HAP-1 (cell line): Measurements from ENCODE around the gene HEPACAM2.

Experiments used
- DNase-seq, 2 experiments: peaks; one replicate each; pipeline ENCODE4 v3.0.0-alpha.2; 2016 to 2020; ENCODE audit warnings: low spot score in 2 of 2
- H3K27me3 ChIP-seq: fragments of 250-450 bp; sonication (Bioruptor Pico); 2 replicates; pipeline ENCODE4 v1.5.1; 2020; ENCODE audit warnings: low read depth, mild to moderate bottlenecking, moderate library complexity
- H3K36me3 ChIP-seq: fragments of 250-450 bp; sonication (Bioruptor Pico); replicated peaks from 2 replicates; pipeline ENCODE4 v1.5.1; 2020; ENCODE audit warnings: mild to moderate bottlenecking
- H3K4me1 ChIP-seq: fragments of 250-450 bp; sonication (Bioruptor Pico); 2 replicates; pipeline ENCODE4 v1.5.1; 2020; ENCODE audit warnings: mild to moderate bottlenecking
- H3K4me3 ChIP-seq: fragments of 250-450 bp; sonication (Bioruptor Pico); 2 replicates; pipeline ENCODE4 v1.5.1; 2020; ENCODE audit warnings: mild to moderate bottlenecking, moderate library complexity
- H3K9me3 ChIP-seq: fragments of 250-450 bp; sonication (Bioruptor Pico); 2 replicates; pipeline ENCODE4 v1.5.1; 2020; ENCODE audit warnings: mild to moderate bottlenecking, moderate library complexity
- in situ Hi-C: fragments of 300-500 bp; cut with MboI; formaldehyde crosslinking; loops from 3 replicates; pipeline ENCODE4 v1.14.3; 2020; ENCODE audit warnings: low sequenced_read_pairs, inconsistent platforms, mixed read lengths

The HEPACAM2 gene

GRCh38 chr7:93150200-93150835 is 76.0 kb downstream of the HEPACAM2 start:
- H3K4me1 ChIP-seq = no peaks in the 10 kb centered on the region
- 0 out of 2 replicates have a peak, but pooled peaks cover 5% of the 10 kb centered on the region for H3K27me3 ChIP-seq
- in situ Hi-C loops = no loop called here
- no peak overlapping the region for H3K4me3 ChIP-seq
- H3K9me3 ChIP-seq = no peaks in the 10 kb centered on the region
- no peaks in the 10 kb centered on the region for H3K36me3 ChIP-seq
- DNase-seq = no peak

DNA sequence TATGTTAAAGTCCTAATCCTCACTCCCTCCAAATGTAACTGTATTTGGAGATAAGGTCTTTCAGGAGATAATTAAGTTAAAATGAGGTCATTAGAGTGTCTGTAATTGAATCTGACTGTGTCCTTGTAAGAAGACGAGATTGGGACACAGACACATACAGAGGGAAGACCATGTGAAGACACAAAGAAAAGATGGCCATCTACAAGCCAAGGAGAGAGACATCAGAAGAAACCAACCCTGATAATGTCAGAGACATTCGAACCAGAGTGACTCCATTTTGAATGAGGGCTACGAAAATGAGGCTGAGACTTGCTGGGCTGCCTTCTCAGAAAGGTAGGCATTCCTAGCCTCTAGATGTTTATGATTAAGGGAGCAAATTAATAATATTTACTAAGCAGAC is 77.5 kb downstream of the HEPACAM2 start:
- peak in 1 of 2 experiments; percentile 19 for DNase-seq
- H3K4me3 ChIP-seq = no peak overlapping the region
- H3K9me3 ChIP-seq = no peaks in the 10 kb centered on the region
- in situ Hi-C loops = no loop called here
- H3K27me3 ChIP-seq = peaks cover 6% of the 10 kb centered on the region; the same call in 1 of the 2 replicates
- no peaks in the 10 kb centered on the region for H3K36me3 ChIP-seq
- no peaks in the 10 kb centered on the region for H3K4me1 ChIP-seq

DNA sequence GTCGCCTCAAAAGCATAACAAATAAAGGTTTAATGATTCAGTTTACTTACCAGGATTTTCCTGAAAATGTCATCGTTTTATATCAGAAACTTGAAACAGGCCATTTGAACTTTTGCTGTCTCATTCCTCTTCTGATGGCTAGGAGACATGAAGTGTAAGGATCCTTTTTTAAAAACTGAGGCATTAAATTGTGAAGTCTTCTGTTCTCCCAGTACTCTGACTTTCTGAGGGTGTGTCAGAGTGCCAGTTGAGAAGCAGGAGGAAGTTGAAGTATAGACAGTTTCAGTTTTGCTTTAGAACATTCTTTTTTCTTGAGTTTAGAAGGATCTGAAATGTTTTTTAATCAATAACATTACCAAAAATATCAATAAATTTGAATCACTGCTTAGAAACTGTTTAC is 78.1 kb downstream of the HEPACAM2 start, which contains the start of gene SAMD9L:
TSS of gene SAMD9L (minus strand) at position 242 of the 400 bp plus-strand sequence. CDS start 12,414 bp downstream, outside the sequence.
- in situ Hi-C loops = no loop called here
- H3K27me3 ChIP-seq = peaks cover 8% of the 10 kb centered on the region; the same call in 1 of the 2 replicates
- DNase-seq = no peak
- no peaks in the 10 kb centered on the region for H3K4me1 ChIP-seq
- H3K4me3 ChIP-seq = no peak within 1 kb of the TSS
- no peaks in the 10 kb centered on the region for H3K9me3 ChIP-seq
- H3K36me3 ChIP-seq = no peaks in the 10 kb centered on the region

DNA sequence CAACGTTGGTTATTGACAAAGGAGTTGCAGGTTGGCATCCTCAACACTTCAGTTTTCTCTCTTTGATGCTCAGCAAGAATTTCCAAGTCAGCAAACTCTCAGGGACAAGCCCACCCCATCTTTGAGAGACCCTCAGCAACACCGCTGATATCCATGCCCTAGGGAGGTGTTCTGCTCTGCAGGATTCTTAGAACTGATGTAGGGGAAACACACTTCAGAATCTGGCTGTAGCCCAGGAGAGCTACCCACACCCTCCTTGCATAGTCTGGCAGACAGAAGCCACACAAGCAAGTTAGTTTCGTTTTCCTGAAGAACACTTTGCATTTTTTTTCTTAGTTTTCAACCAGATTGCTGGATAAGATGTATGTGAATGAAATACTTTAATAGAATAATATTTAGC is 78.9 kb downstream of the HEPACAM2 start:
- Histone ChIP-seq H3K36me3 (no peaks in the 10 kb centered on the region), H3K4me1 (no peaks in the 10 kb centered on the region), H3K4me3 (no peak overlapping the region), H3K27me3 (peaks cover 8% of the 10 kb centered on the region; the same call in 1 of the 2 replicates), H3K9me3 (no peaks in the 10 kb centered on the region)
- DNase-seq = no peak
- in situ Hi-C loops = no loop called here

- Histone ChIP-seq H3K4me1 (no peaks in the 10 kb centered on the region), H3K9me3 (no peaks in the 10 kb centered on the region), H3K36me3 (no peaks in the 10 kb centered on the region), H3K27me3 (peaks cover 8% of the 10 kb centered on the region; the same call in 1 of the 2 replicates), H3K4me3 (no peak overlapping the region)
- in situ Hi-C loops = no loop called here
- DNase-seq = no peak
Observed at GRCh38 chr7:93146472-93147141, 79.7 kb downstream of the HEPACAM2 start.

- H3K9me3 ChIP-seq = no peaks in the 10 kb centered on the region
- no peak overlapping the region for H3K4me3 ChIP-seq
- peaks cover 8% of the 10 kb centered on the region; the same call in 1 of the 2 replicates for H3K27me3 ChIP-seq
- H3K4me1 ChIP-seq = no peaks in the 10 kb centered on the region
- DNase-seq = no peak
- in situ Hi-C loops = no loop called here
- H3K36me3 ChIP-seq = no peaks in the 10 kb centered on the region
Observed at GRCh38 chr7:93146036-93146435, 80.2 kb downstream of the HEPACAM2 start.

GRCh38 chr7:93145354-93145753 is 80.9 kb downstream of the HEPACAM2 start:
- DNase-seq = no peak
- peaks cover 8% of the 10 kb centered on the region; the same call in 1 of the 2 replicates for H3K27me3 ChIP-seq
- no peaks in the 10 kb centered on the region for H3K4me1 ChIP-seq
- in situ Hi-C loops = no loop called here
- no peaks in the 10 kb centered on the region for H3K36me3 ChIP-seq
- no peak overlapping the region for H3K4me3 ChIP-seq
- H3K9me3 ChIP-seq = no peaks in the 10 kb centered on the region

DNA sequence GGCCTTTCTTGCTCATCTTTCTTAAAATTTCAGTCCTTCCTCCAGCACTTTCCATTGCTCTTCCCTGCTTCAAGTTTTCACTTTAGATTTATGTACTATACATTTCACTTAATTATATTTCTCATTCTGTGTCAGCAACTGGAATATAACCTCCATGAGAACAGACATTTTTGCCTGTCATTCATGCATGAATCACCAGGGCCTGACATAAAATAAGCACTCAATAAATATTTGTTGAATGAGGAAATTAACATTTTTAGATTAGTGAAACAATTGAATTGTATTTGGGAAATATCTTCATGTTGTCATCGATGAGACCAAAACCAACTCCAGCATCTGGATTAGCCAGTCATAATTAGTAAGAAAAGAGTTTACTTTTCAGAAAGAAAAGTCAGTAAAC is 84.1 kb downstream of the HEPACAM2 start:
- Histone ChIP-seq H3K36me3 (no peaks in the 10 kb centered on the region), H3K4me1 (no peaks in the 10 kb centered on the region), H3K27me3 (peaks cover 8% of the 10 kb centered on the region; the same call in 1 of the 2 replicates), H3K9me3 (no peaks in the 10 kb centered on the region), H3K4me3 (no peak overlapping the region)
- in situ Hi-C loops = no loop called here
- DNase-seq = no peak

- H3K4me3 ChIP-seq = no peak overlapping the region
- H3K27me3 ChIP-seq = peaks cover 4% of the 10 kb centered on the region
- no peaks in the 10 kb centered on the region for H3K36me3 ChIP-seq
- no peaks in the 10 kb centered on the region for H3K9me3 ChIP-seq
- no peaks in the 10 kb centered on the region for H3K4me1 ChIP-seq
- in situ Hi-C loops = no loop called here
- DNase-seq = no peak
Observed at GRCh38 chr7:93140582-93141191, 85.6 kb downstream of the HEPACAM2 start.

DNA sequence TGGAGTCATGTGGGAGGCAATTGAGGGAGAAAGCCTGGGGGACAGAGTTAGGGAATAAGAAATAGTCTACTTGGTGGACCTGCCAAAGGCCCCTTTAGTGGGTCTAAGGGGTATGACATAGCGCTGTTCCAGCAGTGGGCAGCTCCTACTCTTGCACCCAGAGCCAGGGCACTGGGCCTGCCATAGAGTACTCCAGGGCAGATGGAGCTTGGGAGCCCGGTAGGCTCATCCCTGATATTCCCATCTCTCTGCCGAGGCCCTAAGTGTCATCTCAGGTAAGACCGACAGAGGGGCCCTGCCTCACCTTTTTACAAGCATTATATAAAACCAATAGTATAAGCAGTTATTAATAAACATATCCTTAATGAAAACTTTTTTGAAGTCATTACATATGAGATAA is 87.7 kb downstream of the HEPACAM2 start:
- no peak overlapping the region for H3K4me3 ChIP-seq
- in situ Hi-C loops = no loop called here
- H3K36me3 ChIP-seq = no peaks in the 10 kb centered on the region
- no peaks in the 10 kb centered on the region for H3K9me3 ChIP-seq
- peaks cover 13% of the 10 kb centered on the region for H3K27me3 ChIP-seq
- no peak for DNase-seq
- no peaks in the 10 kb centered on the region for H3K4me1 ChIP-seq
